ENCODE results near the gene UBE3A.

DNA sequence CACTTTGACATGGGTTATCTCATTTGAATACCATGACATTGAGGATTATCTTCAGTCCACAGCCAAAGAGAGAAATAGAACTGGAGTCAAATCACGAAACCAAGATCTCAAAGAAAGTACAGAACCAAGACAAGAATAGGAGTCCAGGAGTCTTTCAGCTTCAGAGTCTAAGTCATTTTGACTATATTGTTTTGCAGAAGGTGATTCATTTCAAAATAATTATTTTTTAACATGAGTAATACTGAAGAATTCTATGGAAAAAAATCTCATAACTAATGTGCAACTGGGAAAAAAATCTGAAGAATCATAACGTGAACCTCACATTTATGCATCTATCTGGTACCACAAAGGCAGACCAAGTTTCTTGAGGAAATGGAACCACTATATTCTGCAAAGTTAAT is 60.3 kb downstream of the UBE3A start:
- no peak for TF ChIP-seq BHLHE40 (IDR thresholded peaks at IDR 0.05; ENCODE audit: borderline replicate concordance)
- no peak for TF ChIP-seq FOXK2 (IDR thresholded peaks at IDR 0.05)
- no peak for TF ChIP-seq ARNT (IDR thresholded peaks at IDR 0.05)
- no peak for TF ChIP-seq CTBP1 (IDR thresholded peaks at IDR 0.05; ENCODE audit: borderline replicate concordance)
- no peak for TF ChIP-seq ZNF384 (IDR thresholded peaks at IDR 0.05)
- TF ChIP-seq L3MBTL2 (conservative IDR thresholded peaks at IDR 0.05), result no peak
- TF ChIP-seq TARDBP (IDR thresholded peaks at IDR 0.05), result no peak
- TF ChIP-seq LEF1 (IDR thresholded peaks at IDR 0.05; ENCODE audit: borderline replicate concordance), result no peak
- no peak for TF ChIP-seq FOXM1 (IDR thresholded peaks at IDR 0.05; ENCODE audit: borderline replicate concordance)
- TF ChIP-seq SUZ12 (IDR thresholded peaks at IDR 0.05), result no peak

Measured in HEK293T (cell line).